Mucosa of rectum (tissue), 2 donors: ENCODE data around the gene C2CD4C.

Experiments used
- H3K27ac ChIP-seq, 2 donors: one replicate each; pipeline ENCODE4 v1.7.0; 2013; ENCODE audit warnings: inconsistent platforms in 2 of 2, low read depth in 2 of 2, low read length in 2 of 2
- H3K27me3 ChIP-seq, 2 donors: one replicate each; pipeline ENCODE4 v1.7.0; 2013; ENCODE audit warnings: low read length in 2 of 2; ENCODE audit not compliant: control insufficient read depth in 2 of 2, insufficient read depth in 2 of 2
- H3K36me3 ChIP-seq, 2 donors: one replicate each; pipeline ENCODE4 v1.7.0; 2013; ENCODE audit warnings: low read length in 2 of 2; ENCODE audit not compliant: control insufficient read depth in 2 of 2, insufficient read depth in 2 of 2
- H3K4me1 ChIP-seq, 2 donors: one replicate each; pipeline ENCODE4 v1.7.0; 2013; ENCODE audit warnings: low read length in 2 of 2, mild to moderate bottlenecking in 1 of 2; ENCODE audit not compliant: control insufficient read depth in 2 of 2, insufficient read depth in 2 of 2
- H3K4me3 ChIP-seq, 2 donors: one replicate each; pipeline ENCODE4 v1.7.0; 2013; ENCODE audit warnings: low read length in 2 of 2
- H3K9ac ChIP-seq, 2 donors: one replicate each; pipeline ENCODE4 v1.7.0; 2013; ENCODE audit warnings: low read length in 2 of 2, low read depth in 1 of 2, mild to moderate bottlenecking in 1 of 2
- H3K9me3 ChIP-seq, 2 donors: one replicate each; pipeline ENCODE4 v1.7.0; 2013; ENCODE audit warnings: low read length in 2 of 2; ENCODE audit not compliant: control insufficient read depth in 2 of 2
- donor health status: healthy.
- donor health status: Normal muscosa, but diverticular disease.

C2CD4C gene

DNA sequence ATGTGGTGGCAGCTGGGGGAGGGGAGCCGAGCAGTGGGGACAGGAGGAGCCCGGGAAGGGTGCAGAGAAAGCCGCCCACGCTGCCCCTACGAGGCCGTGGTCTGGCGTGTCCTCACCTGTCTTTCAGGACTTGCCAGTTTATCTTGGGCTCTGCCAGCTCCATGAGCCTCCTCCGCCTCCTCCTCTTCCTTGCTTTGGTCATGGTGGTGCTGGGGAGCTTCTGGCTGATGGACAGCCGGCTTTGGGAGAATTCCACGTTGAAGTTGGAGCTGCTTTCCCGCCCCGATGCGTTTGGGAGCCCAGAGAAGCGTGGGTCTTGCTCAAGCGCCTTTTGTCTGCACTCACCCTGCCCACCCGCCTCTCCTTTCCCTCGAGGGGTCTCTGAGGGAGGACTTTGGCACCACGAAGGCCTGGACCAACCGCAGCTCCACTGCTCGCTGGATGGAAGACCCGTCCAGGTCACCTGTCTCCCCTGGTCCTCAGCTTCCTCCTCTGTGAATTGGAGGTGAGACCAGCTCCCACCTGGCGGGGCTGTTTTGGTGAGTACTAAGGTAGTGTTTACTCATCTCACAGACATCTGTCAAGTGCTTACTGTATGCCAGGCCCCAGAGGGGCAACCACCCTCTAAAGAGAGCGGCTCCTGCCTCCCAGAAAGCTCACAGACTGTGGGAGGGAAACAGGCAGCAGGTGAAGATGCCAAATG is 34.6 kb downstream of the C2CD4C start:
- H3K9me3 ChIP-seq: no peaks in the 10 kb centered on the region
- no peak overlapping the region for H3K4me3 ChIP-seq
- H3K27ac ChIP-seq: no peak overlapping the region
- no peak overlapping the region for H3K9ac ChIP-seq
- no peaks in the 10 kb centered on the region for H3K36me3 ChIP-seq
- peaks cover 4 to 8% of the 10 kb centered on the region in 2 donors for H3K27me3 ChIP-seq
- peaks cover 0 to 2% of the 10 kb centered on the region in 2 donors for H3K4me1 ChIP-seq

DNA sequence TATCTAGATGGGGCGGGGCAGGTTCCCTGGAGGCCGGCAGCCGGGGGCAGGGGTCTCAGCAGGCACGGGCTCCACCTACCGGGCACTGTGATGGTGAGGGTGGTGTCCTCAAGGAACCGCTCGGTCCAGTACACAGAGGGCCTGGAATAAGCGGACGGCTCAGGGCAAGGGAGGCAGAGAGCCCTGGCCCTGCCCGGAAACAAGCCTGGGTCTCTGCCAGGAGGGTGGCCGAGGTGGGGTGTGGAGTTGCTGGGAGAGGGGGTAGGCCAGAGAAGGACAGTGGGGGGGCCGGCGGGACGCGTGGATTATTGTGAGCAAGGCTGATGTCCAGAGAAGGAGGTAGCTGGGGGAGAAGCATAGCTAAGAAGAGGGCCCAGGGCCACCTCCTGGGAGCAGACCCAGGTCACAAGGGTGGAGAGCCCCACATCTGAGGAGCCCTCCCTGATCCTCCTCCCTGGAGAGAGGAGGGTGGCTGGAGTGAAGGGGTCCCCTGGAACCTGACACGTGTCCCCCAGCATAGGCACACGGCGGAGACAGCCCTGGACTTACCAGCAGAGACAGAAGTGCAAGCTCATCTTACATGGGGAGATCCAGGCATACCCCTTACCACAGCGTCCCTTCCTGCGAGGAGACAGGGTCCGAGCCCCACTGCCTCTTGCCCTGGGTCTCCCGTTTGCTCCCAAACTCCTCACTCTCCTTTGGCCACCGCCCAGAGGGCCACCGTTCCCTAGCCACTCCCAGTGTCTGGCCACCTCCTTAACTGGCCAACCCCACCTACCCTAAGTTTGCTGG is 35.4 kb downstream of the C2CD4C start:
- Histone ChIP-seq H3K4me3 (no peak overlapping the region), H3K27me3 (peaks cover 4 to 8% of the 10 kb centered on the region in 2 donors), H3K4me1 (peaks cover 0 to 2% of the 10 kb centered on the region in 2 donors), H3K36me3 (no peaks in the 10 kb centered on the region), H3K9me3 (no peaks in the 10 kb centered on the region), H3K27ac (no peak overlapping the region), H3K9ac (no peak overlapping the region)

DNA sequence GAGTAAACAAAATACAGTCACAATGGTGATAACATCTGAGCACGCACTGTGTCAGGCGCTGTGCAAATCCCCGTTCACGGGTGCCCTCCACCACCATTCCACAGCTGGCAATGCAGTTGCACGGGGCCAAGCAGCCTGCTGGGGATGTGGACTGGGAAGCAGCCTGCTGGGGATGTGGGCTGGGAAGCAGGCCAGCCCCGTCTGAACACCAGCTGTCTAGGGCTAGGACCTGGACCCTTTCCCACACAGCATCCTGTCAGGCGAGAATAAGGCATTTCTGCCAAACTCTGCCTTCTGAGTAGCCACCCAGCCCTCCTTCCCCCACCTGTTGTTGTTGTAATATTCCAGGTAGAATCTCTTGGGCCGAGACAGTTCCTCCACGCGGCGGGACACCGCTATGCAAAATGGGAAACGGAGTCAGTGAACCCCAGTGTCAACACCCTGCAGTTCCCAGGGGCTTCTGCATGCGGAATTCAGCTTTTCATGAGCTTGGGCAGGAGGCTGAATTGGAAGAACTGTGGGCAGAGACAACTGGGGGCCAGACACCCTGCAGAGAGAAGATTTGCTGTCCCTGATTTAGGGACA is 36.5 kb downstream of the C2CD4C start:
- no peak overlapping the region for H3K4me3 ChIP-seq
- H3K27me3 ChIP-seq: peaks cover 4 to 8% of the 10 kb centered on the region in 2 donors
- no peak overlapping the region for H3K9ac ChIP-seq

DNA sequence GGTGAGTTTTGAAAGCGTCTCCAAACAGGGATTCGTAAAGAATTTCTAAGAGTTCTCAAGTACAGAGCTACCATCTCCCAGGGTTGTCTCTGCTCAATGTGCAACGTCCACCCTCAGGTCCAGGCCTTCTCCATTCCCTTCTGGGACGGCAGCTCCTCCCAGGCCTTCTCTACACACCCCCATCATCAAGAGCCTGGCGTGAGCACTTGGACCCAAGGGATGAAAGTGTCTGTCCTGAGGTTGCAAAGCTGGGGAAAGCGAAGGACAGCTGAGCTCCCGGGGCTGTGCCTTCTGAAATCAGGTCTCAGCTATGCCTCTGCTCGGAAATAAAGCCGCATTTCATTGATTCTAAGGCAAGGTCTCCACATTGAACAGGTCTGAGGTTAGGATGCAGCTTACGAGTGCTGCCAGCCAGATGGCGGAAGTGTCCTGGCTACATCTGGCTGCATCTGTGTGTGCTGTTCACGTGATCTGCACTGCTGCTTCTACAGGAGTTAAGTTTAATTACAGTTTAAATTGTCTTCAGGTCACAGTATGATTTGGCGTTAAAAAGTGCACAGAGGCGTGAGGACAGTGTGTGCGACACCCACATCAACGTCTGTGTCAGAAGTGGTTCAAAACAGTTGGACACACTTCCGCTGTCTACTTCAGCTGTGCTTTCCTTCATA is 37.3 kb downstream of the C2CD4C start:
- peaks cover 4 to 8% of the 10 kb centered on the region in 2 donors for H3K27me3 ChIP-seq
- H3K9me3 ChIP-seq: no peaks in the 10 kb centered on the region
- no peaks in the 10 kb centered on the region for H3K36me3 ChIP-seq
- H3K9ac ChIP-seq: no peak overlapping the region
- H3K4me1 ChIP-seq: peaks cover 0 to 2% of the 10 kb centered on the region in 2 donors
- no peak overlapping the region for H3K4me3 ChIP-seq
- no peak overlapping the region for H3K27ac ChIP-seq

More for the DNA sequence above, 36.5 kb downstream of the C2CD4C start:
- Histone ChIP-seq H3K4me1 (peaks cover 0 to 2% of the 10 kb centered on the region in 2 donors), H3K27ac (no peak overlapping the region), H3K9me3 (no peaks in the 10 kb centered on the region), H3K36me3 (no peaks in the 10 kb centered on the region)

DNA sequence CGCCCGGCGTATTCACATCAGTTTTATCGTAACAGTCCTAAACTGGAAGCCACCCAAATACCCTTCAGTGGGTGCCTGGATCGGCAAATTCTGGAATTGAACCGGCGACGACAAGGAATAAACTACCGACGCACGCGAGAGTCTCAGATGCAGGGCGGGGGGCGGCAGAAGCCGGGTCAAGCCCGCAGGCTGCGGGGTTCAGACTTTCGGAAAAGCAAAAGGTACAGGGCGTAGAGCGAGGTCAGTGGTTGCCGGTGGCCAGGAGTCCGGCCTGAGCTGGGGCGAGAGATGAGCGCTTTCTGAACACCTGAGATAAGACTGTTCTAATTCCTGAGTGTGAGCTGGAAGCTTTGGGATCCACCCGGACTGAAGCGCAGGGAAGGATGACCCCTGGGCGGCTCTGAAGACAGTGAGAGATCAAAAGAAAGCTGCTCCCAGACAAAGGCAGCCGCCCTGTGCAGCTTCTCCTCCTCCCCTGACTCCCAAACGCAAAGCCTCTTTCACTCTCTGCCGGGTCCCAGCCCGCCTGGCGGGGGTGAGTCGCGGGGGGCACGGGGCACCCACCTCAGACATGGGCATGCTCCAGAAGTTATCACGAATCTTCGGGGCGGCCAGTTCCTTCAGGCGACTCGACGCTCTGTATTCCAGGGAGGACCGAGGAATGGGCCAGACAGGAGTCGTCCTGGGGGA is 38.2 kb downstream of the C2CD4C start:
- no peak overlapping the region for H3K4me3 ChIP-seq
- peaks cover 0 to 2% of the 10 kb centered on the region in 2 donors for H3K4me1 ChIP-seq
- H3K36me3 ChIP-seq: no peaks in the 10 kb centered on the region
- H3K27me3 ChIP-seq: peaks cover 4 to 8% of the 10 kb centered on the region in 2 donors
- H3K9me3 ChIP-seq: no peaks in the 10 kb centered on the region
- H3K27ac ChIP-seq: no peak overlapping the region
- no peak overlapping the region for H3K9ac ChIP-seq

DNA sequence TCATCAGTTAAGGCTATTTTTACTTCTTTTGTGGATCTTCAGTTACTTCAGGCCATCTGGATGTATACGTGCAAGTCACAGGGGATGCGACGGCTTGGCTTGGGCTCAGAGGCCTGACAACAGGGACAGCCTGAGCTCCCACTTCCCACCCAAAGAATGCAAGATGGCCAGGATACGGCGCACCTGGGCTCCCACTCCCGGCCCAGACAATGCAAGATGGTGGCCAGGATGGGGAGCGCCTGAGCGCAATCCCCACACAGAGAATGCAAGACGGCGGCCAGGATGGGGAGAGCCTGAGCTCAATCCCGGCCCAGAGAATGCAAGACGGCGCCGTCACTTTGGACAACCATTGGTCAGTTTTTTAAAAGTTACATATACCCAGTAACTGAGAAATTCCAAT is 39.1 kb downstream of the C2CD4C start:
- Histone ChIP-seq H3K4me1 (peaks cover 0 to 2% of the 10 kb centered on the region in 2 donors), H3K36me3 (no peaks in the 10 kb centered on the region), H3K9ac (no peak overlapping the region), H3K27ac (no peak overlapping the region), H3K9me3 (no peaks in the 10 kb centered on the region), H3K4me3 (no peak overlapping the region), H3K27me3 (peaks cover 4 to 7% of the 10 kb centered on the region in 2 donors)

DNA sequence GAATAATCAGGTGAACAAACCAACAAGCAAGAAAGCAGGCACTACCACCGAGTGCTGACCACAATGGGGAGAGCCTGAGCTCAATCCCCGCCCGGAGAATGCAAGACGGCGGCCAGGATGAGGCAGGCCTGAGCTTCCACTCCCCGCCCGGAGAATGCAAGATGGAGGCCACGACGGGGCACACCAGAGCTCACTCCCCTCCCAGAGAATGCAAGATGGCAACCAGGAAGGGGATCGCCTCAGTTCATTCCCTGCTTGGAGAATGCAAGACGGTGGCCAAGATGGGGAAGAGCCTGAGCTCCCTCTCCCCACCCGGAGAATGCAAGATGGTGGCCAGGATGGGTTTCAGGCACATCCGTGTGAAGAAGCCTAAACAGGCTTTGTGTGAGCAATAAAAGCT is 39.7 kb downstream of the C2CD4C start:
- no peaks in the 10 kb centered on the region for H3K9me3 ChIP-seq
- H3K9ac ChIP-seq: no peak overlapping the region
- peaks cover 3 to 4% of the 10 kb centered on the region in 2 donors for H3K27me3 ChIP-seq
- no peak overlapping the region for H3K27ac ChIP-seq
- peaks cover 0 to 2% of the 10 kb centered on the region in 2 donors for H3K4me1 ChIP-seq
- H3K4me3 ChIP-seq: no peak overlapping the region
- H3K36me3 ChIP-seq: no peaks in the 10 kb centered on the region

DNA sequence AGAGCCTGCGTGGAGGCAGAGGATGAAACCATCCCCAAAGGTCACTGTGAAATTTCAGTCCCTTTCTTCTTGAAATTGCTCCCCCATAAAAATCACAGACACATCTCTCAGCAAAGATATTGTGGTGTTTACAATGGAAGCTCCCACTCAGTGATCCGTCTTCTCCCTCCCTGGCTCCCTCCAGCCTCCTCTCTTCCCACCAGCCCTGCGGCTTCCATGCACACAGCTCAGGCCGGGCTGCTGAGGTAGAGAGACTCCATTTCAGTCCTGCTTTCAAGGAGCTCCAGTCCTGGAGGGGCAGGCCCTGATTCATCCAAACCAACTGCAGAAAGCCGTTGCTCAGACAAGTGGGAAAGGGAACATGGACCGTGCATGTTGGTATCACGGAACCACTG is 40.3 kb downstream of the C2CD4C start:
- Histone ChIP-seq H3K36me3 (no peaks in the 10 kb centered on the region), H3K27ac (no peak overlapping the region), H3K4me1 (peaks cover 0 to 2% of the 10 kb centered on the region in 2 donors), H3K4me3 (no peak overlapping the region), H3K9me3 (no peaks in the 10 kb centered on the region), H3K9ac (no peak overlapping the region), H3K27me3 (peaks cover 3 to 4% of the 10 kb centered on the region in 2 donors)

DNA sequence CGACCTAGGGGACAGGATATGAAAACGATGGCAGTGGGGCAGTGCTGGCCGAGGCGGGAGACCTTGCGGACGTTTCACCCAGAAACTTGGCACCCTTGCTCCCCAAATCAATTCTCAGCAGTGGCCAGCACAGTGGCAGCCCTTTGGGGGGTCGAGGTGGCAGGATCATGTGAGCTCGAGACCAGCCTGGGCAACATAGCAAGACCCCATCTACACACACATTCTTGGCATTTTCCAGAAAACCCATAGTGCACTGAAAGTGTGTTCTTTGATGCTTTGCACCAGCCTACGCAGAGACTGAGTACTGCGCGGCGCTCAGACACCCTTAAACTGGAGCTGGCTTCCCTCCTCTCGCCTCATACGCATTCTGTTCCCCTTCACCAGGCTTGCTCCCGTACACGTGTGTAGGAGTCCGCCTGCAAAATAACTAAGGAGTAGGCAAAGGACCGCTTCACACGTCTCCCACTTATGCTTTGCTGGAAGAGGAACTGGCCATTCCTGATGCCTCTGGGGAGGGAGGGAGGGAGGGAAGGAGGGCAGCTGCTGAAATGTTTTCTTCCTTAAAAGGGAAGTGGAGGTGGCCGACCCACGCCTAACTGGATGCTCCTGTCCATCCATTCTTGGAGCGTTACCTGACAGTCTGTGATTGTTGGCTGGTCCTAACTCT is 40.9 kb downstream of the C2CD4C start:
- Histone ChIP-seq H3K27me3 (peaks cover 3 to 4% of the 10 kb centered on the region in 2 donors), H3K4me1 (peaks cover 0 to 2% of the 10 kb centered on the region in 2 donors), H3K27ac (no peak overlapping the region), H3K36me3 (no peaks in the 10 kb centered on the region), H3K9me3 (no peaks in the 10 kb centered on the region), H3K4me3 (no peak overlapping the region), H3K9ac (no peak overlapping the region)
